Stimulated activated CD4-positive, alpha-beta T cell treated with anti-CD3 and anti-CD28 coated beads, Interleukin-4, amount 100 ng/mL, for 4 hours (primary cell): ENCODE measurements around the gene TRPM8.

Experiments
- DNase-seq, 2 experiments: peaks; one replicate each; pipeline ENCODE4 v3.0.0-alpha.2; 2020

TRPM8 gene

GRCh38 chr2:234050455-234051135 lies 133.4 kb downstream of the TRPM8 start, which contains the start of gene SPP2:
TSS of gene SPP2 (plus strand) at chr2:234050702. CDS start at chr2:234050787, 85 bp downstream.
- DNase-seq: no peak

- DNase-seq: no peak
Measured at GRCh38 chr2:234051374-234052070, 134.3 kb downstream of the TRPM8 start.

GRCh38 chr2:234058881-234059280 lies 141.7 kb downstream of the TRPM8 start:
- no peak for DNase-seq

- no peak for DNase-seq
Measured at GRCh38 chr2:234060236-234060635, 143.1 kb downstream of the TRPM8 start.

- no peak for DNase-seq
Measured at GRCh38 chr2:234061624-234062257, 144.6 kb downstream of the TRPM8 start.

GRCh38 chr2:234066587-234066986 lies 149.4 kb downstream of the TRPM8 start:
- DNase-seq: no peak
